H54 (cell line): ENCODE results near the gene GPRC5D.
A peak's percentile ranks its signal among the peaks of the same experiment; 100 is the strongest.

Experiments used
- DNase-seq: peaks from one replicate; pipeline ENCODE4 v3.0.0; 2011; ENCODE audit warnings: low spot score, mixed read lengths; ENCODE audit not compliant: insufficient read length
- FAIRE-seq: peaks from 3 replicates; lab custom pipeline; 2011; peaks lifted over from hg19 to GRCh38; lab: Jason Lieb, UNC
- POLR2A ChIP-seq: IDR thresholded peaks from 2 replicates; pipeline ENCODE4 v1.6.1; 2011; ENCODE audit warnings: low read depth, mild to moderate bottlenecking, low read length

The GPRC5D gene

DNA sequence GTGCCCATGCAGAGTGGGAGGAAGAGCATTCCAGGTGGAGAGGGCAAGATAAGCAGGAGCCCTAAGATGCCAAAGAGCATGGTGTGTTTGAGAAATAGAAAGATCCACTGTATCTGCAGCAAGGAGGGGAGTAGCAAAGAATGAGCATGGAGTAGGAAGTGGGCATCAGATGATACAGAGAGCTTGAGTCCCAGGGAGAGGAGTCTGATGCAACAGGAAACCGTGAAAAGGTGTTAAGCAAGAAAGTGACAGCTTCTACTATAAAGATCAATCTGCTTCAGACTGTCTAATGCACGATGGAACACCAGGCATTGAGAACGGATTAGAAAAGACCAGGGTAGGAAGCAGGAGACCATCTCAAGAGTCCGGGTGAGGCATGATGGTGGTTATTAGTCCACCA lies 12.3 kb upstream of the GPRC5D start:
- DNase-seq = no peak
- FAIRE-seq = no peak
- no peak for TF ChIP-seq POLR2A

DNA sequence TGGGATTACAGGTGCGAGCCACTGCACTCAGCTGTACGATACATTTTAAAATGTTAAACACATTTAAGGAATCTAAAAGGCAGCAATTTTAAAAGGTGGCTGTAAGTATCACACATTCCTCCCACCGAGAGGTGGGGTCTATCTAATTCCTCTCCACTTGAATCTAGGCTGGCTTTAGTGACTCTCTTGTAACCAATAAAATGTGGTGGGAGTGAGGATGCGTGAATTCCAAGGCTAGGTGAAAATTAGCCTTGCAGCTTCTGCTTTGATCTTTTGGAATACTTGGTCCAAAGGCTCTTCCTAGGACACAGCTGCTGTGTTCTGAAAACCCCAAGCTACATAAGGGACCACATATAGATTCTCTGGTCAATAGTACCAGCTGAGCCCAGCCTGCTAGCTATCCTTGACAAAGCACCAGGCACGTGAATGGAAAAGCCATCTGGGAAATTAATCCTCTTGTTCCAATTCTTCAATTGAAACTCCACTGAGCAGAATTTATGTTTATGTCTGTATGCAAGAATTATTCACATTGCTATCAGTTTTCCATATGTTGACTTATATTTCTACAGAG lies 8.8 kb upstream of the GPRC5D start:
- DNase-seq = no peak
- no peak for FAIRE-seq
- no peak for TF ChIP-seq POLR2A

DNA sequence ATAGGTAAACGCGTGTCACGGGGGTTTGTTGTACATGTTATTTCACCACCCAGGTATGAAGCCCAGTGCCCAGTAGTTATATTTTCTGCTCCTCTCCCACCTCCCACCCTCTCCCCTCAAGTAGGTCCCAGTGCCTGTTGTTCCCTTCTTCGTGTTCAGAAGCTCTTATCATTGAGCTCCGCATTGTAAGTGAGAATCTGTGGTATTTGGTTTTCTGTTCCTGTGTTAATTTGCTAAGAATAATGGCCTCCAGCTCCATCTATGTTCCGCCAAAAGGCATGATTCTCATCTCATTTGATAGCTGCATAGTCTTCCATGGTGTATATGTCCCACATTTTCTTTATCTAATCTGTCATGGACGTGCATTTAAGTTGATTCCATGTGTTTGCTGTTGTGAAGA lies 6.9 kb upstream of the GPRC5D start:
- no peak for TF ChIP-seq POLR2A
- FAIRE-seq = no peak
- DNase-seq = no peak

DNA sequence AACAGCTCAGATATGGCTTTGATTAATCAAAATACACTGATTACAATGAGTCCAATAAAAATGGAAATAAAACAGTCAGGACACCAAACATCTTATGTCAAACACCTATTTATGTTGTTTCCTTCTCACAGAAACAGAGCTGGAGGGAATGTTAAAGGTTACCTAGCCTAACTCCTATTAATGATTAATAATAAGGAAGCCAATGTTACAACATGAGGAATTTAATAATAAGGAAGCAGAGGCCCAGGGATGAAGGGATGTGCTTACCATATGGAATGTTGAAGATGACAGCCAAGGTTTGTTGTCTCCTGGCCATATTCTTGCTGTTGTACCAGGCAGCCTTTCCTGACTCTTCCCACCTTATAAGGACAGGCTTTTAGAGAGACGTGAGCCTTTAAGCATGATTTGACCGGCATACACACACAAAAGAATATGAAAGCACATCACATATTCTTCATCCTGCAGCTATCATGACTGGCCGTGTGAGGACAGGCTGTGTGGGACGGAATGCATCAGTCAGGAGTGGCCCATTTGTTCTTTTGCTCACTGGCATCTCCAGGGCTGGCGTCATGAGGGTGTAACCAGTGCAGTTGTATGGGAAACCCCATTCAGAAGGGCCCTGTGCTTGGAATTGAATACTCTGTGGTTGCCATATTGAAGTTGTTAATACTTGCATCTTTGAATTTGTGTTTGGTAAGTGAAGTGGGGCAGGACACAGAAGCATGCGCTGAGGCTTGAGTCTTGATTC lies 3.1 kb upstream of the GPRC5D start:
- DNase-seq = no peak
- peak; percentile 27 for FAIRE-seq
- TF ChIP-seq POLR2A = no peak

DNA sequence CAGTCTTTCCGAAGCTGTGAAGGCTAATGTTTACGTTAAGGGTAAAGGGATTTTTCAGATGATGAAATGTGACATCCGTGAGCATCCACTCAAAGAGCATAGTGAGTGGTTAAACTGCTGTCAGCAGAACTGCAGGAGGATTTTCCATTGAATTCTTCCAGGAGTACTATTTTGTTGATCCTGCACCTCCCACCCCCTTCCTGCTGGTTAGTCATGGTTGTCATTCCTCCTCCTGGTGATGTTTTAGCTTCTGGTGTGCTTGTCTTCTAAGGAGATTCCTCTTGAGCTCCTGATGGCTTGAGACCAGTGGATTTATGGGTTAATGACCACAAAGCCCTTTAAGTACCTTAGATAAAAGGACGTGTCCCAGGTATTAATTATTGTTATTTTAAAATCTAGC lies 2.4 kb upstream of the GPRC5D start:
- FAIRE-seq (no peak), DNase-seq (no peak)
- TF ChIP-seq POLR2A = no peak

DNA sequence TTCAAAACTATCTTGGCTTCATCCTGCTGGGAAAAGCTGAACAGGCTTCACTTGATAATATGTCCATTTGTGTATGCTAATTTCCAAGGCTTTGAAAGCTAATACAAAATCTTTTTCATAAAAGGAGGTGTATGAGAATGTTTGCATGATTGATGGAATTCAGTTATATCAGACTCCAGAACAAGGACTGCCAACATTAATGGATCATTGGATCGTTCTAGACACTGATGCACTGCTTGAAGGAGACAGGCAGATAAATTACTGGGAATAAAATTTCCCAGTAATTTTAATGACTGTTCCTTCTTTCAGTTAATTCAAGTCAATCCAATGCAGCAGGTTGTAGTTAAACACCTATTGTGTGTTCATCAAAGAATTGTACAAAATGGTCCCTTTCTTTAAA lies 466 bp downstream of the GPRC5D start:
- TF ChIP-seq POLR2A = no peak
- FAIRE-seq = no peak
- no peak for DNase-seq

DNA sequence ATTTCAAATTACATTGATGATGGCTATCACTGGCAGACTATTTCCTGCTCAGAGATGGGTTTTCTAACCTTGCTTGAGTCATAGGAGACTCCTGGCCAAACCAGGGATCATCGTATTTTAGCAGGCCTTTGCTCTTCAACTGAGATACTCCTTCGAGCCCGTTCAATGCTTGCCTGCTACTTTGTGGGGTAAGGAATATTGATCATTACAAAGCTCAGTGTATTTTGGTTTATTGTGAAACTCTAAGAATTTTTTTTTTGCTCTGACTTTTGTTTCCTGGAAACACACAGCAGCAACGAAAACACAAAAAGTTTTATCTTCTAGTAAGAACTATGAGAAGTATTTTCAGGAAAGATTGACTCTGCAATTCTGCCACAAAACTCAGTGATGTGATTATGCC lies 4.1 kb downstream of the GPRC5D start:
- no peak for TF ChIP-seq POLR2A
- FAIRE-seq (no peak), DNase-seq (no peak)

DNA sequence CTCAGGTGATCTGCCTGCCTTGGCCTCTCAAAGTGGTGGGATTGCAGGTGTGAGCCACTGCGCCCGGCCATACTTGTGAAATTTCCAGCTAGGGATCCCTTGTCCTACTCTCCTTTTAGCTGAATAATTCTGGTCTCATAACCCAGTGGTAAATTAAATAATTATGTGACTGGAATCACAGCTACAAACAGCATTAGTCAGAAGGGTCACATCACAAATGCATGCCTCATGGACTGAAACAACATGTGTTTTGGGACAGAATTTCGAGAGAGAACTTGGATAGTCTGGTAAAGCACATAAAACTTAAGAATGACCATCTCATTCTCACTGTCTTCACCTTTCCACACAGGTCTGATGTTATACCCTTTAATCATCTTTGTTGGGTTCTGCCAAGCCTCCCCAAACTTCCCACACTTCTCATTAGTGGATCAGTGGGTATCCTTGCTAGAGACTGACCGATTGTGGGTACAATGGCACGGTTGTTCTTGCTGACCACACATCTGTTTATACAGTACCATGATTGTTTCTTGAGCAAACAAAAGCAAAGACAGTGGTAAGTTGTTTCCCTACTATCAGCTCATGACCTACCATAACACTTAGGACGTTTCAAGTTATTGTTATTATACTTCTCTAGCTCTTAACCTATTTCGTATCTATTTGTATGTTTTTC lies 5.1 kb downstream of the GPRC5D start:
- no peak for FAIRE-seq
- no peak for DNase-seq

DNA sequence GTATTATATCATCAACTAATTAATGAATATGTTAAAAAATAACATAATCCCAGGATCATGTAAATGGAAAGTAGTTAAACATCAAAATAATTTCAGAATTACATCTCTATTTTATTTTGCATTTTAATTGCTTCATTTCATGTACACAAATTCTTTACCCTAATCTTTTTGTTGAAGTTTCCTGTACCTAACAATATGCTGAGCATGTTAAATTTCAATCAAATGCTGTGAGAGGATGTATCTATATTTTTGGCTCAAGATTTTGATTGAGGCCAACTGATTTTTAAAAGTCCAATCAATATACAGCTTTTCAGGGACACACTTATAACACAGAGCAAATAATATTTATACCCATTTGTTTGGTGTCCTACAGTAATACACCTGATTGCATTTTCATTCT lies 6.4 kb downstream of the GPRC5D start:
- no peak for TF ChIP-seq POLR2A
- no peak for DNase-seq
- FAIRE-seq = no peak

More for the DNA sequence above, 5.1 kb downstream of the GPRC5D start:
- TF ChIP-seq POLR2A = no peak

DNA sequence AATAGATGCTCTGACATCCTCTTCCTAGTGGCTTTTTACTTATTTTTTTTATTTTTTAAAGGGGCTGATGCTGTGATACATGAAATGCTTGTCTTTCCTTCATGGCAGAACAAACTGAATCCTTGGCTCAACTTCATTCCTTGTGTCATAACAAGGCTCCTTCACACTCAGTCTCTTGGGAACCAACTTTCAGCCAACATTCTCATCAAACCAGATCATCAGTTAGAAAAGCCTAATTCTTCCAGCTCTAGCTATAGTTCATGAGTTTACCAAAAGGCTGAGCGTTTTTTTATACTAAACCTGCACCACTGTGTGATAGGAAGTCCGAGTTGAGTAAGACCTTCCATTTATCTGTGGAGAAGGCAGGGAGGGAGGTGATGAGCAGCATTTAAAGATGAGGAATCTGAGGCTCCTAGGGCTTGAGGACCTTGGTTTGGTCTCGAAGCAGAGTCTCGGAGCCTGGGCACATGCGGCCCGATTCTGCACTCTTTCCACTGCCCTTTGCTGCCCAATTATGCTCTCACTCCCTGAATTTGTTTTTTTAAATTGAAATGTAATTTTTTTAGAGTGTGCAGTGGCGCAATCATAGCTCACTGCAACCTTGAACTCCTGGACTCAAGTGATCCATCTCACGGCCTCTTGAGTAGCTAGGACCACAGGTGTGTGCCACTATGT lies 8.2 kb downstream of the GPRC5D start:
- no peak for FAIRE-seq
- TF ChIP-seq POLR2A = no peak
- DNase-seq = no peak

DNA sequence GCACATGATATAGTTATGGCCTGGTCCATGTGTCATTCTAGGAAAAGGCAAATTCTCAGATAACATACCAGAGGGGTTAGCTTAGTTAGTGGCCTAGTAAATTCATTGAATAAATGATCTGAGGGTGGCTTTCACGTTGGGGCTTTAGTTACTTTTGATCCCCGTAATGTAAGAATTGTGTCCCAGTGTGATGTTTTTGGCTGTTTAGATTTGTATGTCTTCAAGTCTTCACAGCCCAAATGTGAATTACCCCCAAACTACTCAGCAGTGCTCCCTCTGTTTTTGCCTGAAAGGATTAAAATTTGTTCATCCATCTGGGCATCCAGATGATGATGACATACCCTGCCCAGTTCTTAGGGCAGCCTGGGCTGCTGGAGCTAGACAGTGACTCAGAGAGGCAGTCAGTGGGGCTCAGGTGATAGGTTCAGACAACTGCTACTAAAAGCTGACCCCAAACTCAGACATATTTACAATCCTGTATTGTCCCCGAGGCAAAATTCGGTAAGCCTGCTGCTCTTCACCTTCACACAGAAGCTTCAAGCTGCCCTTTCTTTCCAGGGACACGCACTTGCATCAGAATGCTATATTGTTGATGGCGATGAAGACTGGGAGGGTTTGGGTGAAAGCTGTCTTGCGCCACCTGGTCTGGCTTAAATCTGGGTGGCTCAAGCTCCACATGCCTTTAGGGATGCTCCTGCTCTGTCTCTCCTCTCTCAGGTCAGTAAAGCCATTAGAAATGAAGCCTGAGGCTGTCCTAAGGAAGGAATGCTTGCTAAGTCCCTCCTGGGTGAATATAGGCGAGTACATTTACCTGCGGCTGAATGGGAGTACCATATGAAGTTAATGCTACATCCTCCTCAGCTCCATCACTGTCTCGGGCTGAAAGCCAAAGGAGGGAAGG lies 10.3 kb downstream of the GPRC5D start:
- DNase-seq (no peak), FAIRE-seq (no peak)
- no peak for TF ChIP-seq POLR2A

DNA sequence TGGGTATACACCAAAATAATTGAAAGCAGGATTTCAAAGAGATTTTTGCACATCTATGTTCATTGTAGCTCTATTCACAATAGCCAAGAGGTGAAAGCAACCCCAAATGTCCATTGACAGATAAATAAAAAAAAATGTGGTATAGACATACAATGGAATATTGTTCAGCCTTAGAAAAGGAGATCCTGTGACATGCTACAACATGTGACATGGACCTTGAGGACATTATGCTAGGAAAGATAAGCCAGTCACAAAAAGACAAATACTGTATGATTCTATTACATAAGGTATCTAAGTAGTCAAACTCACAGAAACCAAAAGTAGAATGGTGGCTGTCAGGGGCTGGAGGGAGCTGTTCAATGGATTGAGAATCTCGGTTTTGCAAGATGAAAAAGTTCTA lies 12.1 kb downstream of the GPRC5D start:
- no peak for TF ChIP-seq POLR2A
- DNase-seq (no peak), FAIRE-seq (no peak)

DNA sequence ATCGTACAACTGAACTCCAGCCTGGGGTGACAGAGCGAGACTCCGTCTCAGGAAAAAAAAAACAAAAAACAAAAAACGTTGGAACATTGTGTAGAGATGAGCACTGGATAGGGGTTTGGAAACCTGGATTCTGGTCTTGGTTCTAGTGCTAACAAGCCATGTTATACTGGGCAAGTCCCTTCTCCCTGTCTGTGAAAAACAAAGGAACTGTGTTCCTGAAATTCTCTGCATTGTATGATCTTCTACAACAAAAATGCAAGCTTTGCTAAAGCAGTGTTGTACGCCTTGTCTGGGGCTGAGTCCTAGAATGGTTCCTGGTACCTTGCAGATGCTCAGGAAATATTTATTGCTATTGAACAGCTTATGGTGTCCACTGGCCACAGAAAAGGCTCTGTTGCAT lies 13.4 kb downstream of the GPRC5D start:
- FAIRE-seq (no peak), DNase-seq (no peak)
- no peak for TF ChIP-seq POLR2A

DNA sequence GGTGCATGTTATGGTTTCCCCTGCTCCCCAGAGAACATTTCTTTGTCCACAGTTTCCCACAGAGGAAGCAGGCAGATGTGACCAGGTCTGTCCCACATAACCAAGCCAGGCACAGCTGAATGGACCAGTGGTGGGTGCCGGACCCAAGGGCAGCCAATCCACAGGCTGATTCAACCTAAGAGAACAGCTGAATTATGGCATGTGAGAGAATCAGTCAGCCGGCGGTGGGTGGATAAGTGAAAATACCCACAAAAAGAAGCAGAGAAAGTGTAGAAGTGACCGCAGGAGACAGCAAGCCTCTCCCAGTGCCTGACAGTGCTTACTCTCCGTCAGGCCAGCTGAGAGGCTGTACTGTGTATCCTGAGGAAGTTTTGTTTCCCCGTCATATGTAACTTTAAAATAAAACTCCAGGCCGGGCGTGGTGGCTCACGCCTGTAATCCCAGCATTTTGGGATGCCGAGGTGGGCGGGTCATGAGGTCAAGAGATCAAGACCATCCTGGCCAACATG lies 14.9 kb downstream of the GPRC5D start:
- TF ChIP-seq POLR2A = no peak
- FAIRE-seq (no peak), DNase-seq (no peak)
